Tibial artery (tissue), 4 donors: Measurements from ENCODE around the gene WDR81.

Experiments used
- DNase-seq, 2 donors: peaks; one replicate each; pipeline ENCODE4 v3.0.0-alpha.2; 2019
- H3K27ac ChIP-seq, 2 donors: fragments of 200-600 bp; sonication (generic) in 1 of 2; 1 replicate in 1 of 2; 2 replicates in 1 of 2; pipeline ENCODE4 v1.5.1; 2018 to 2019; ENCODE audit warnings: mild to moderate bottlenecking in 1 of 2
- H3K27me3 ChIP-seq, 2 donors: fragments of 200-600 bp; sonication (generic) in 1 of 2; one replicate each; pipeline versions ENCODE4 v1.5.1 to v1.6.0; 2016 to 2019
- H3K36me3 ChIP-seq, 3 donors: fragments of 200-600 bp; sonication (generic) in 2 of 3; one replicate each; pipeline ENCODE4 v1.5.1; 2016 to 2019; ENCODE audit warnings: mild to moderate bottlenecking in 2 of 3
- H3K4me1 ChIP-seq, 4 donors: fragments of 200-600 bp; sonication (generic) in 2 of 4; 1 replicate in 3 of 4; 2 replicates in 1 of 4; pipeline ENCODE4 v1.5.1; 2016 to 2019
- H3K4me3 ChIP-seq, 2 donors: fragments of 200-600 bp; sonication (generic) in 1 of 2; 1 replicate in 1 of 2; 2 replicates in 1 of 2; pipeline ENCODE4 v1.5.1; 2018 to 2019; ENCODE audit warnings: mild to moderate bottlenecking in 2 of 2
- H3K9me3 ChIP-seq, 3 donors: fragments of 200-600 bp; sonication (generic) in 1 of 3; one replicate each; pipeline ENCODE4 v1.5.1; 2016 to 2019
- CTCF ChIP-seq, 2 experiments: fragments of 200-600 bp in 1 of 2; fragments of 450-650 bp in 1 of 2; IDR thresholded peaks; one replicate each; pipeline ENCODE4 v1.5.1; 2017 to 2019; ENCODE audit warnings: antibody characterized with exemption in 2 of 2, mild to moderate bottlenecking in 1 of 2, moderate library complexity in 1 of 2
- intact Hi-C: fragments of 100-400 bp; cut with DNase I; formaldehyde crosslinking; loops from one replicate; pipeline ENCODE4 v1.15.0; 2023; ENCODE audit warnings: low total_unique reads

Gene WDR81

DNA sequence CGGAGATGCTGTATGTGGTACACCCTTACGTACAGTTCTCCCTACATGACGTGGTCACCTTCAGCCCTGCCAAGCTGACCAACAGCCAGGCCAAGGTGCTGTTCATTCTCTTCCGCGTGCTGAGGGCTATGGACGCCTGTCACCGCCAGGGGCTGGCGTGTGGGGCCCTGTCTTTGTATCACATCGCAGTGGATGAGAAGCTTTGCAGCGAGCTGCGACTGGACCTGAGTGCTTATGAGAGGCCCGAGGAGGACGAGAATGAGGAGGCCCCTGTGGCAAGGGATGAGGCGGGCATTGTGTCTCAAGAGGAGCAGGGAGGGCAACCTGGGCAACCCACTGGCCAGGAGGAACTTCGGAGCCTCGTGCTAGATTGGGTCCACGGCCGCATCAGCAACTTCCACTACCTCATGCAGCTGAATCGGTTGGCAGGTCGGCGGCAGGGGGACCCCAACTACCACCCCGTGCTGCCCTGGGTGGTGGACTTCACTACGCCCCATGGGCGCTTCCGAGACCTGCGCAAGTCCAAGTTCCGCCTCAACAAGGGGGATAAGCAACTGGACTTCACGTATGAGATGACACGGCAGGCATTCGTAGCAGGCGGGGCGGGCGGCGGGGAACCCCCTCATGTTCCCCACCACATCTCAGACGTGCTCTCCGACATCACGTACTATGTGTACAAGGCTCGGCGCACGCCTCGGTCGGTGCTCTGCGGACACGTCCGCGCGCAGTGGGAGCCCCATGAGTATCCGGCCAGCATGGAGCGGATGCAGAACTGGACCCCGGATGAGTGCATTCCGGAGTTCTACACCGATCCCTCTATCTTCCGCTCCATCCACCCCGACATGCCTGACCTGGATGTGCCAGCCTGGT, 1.4 kb downstream of the WDR81 start:
- no peak for TF ChIP-seq CTCF (IDR thresholded peaks at IDR 0.05)
- Histone ChIP-seq H3K27ac (peak overlapping the region in 1 of 2 donors; percentile 86), H3K4me3 (peak overlapping the region; percentile 75 to 85), H3K27me3 (no peaks in the 10 kb centered on the region), H3K4me1 (peaks cover 0 to 43% (median 26%) of the 10 kb centered on the region in 4 donors), H3K9me3 (no peaks in the 10 kb centered on the region), H3K36me3 (peaks cover 11 to 48% (median 42%) of the 10 kb centered on the region in 3 donors)
- no peak for DNase-seq
- intact Hi-C loops, result loop anchor here (2.0 to 10.0 kb wide), 2 partner anchors 55 to 109 kb away; partner anchors contain the start of gene RPA1

DNA sequence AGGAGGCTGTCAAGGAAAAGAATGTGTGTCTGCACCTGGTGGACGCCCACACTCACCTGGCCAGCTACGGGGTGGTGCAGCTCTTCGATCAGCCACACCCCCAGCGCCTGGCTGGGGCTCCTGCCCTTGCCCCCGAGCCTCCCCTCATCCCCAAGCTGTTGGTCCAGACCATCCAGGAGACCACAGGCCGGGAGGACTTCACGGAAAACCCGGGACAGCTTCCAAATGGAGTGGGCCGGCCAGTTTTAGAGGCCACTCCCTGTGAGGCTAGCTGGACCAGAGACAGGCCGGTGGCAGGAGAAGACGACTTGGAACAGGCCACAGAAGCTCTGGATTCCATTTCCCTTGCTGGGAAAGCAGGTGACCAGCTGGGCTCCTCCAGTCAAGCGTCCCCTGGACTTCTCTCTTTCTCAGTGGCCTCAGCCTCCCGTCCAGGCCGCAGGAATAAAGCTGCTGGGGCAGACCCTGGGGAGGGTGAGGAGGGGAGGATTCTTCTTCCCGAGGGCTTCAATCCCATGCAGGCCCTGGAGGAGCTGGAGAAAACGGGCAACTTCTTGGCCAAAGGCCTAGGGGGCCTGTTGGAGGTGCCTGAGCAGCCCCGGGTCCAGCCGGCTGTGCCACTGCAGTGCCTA, 2.2 kb downstream of the WDR81 start:
- Histone ChIP-seq H3K4me3 (no peak overlapping the region), H3K27me3 (no peaks in the 10 kb centered on the region), H3K36me3 (peaks cover 16 to 56% (median 46%) of the 10 kb centered on the region in 3 donors), H3K9me3 (no peaks in the 10 kb centered on the region), H3K27ac (no peak overlapping the region), H3K4me1 (peaks cover 0 to 46% (median 24%) of the 10 kb centered on the region in 4 donors)
- intact Hi-C loops, result loop anchor here (10.0 kb wide), 1 partner anchor 108 kb away; the partner anchor contains the start of gene RPA1
- TF ChIP-seq CTCF (IDR thresholded peaks at IDR 0.05), result no peak
- no peak for DNase-seq

- intact Hi-C loops, result loop anchor here (10.0 kb wide), 1 partner anchor 107 kb away; the partner anchor contains the start of gene RPA1
- TF ChIP-seq CTCF (IDR thresholded peaks at IDR 0.05), result no peak
- H3K4me3 ChIP-seq, result no peak overlapping the region
- H3K27ac ChIP-seq, result no peak overlapping the region
- no peak for DNase-seq
- H3K27me3 ChIP-seq, result no peaks in the 10 kb centered on the region
- H3K36me3 ChIP-seq, result peaks cover 16 to 60% (median 48%) of the 10 kb centered on the region in 3 donors
- peaks cover 0 to 46% (median 24%) of the 10 kb centered on the region in 4 donors for H3K4me1 ChIP-seq
- H3K9me3 ChIP-seq, result no peaks in the 10 kb centered on the region
Observed at GRCh38 chr17:1727258-1727789, 2.8 kb downstream of the WDR81 start.

GRCh38 chr17:1727876-1728630, 3.5 kb downstream of the WDR81 start:
- intact Hi-C loops, result loop anchor here (10.0 kb wide), 1 partner anchor 107 kb away; the partner anchor contains the start of gene RPA1
- H3K4me3 ChIP-seq, result no peak overlapping the region
- no peak for TF ChIP-seq CTCF (IDR thresholded peaks at IDR 0.05)
- H3K27ac ChIP-seq, result no peak overlapping the region
- no peaks in the 10 kb centered on the region for H3K27me3 ChIP-seq
- no peak for DNase-seq
- H3K9me3 ChIP-seq, result no peaks in the 10 kb centered on the region
- peaks cover 16 to 67% (median 55%) of the 10 kb centered on the region in 3 donors for H3K36me3 ChIP-seq
- H3K4me1 ChIP-seq, result peaks cover 0 to 46% (median 24%) of the 10 kb centered on the region in 4 donors

DNA sequence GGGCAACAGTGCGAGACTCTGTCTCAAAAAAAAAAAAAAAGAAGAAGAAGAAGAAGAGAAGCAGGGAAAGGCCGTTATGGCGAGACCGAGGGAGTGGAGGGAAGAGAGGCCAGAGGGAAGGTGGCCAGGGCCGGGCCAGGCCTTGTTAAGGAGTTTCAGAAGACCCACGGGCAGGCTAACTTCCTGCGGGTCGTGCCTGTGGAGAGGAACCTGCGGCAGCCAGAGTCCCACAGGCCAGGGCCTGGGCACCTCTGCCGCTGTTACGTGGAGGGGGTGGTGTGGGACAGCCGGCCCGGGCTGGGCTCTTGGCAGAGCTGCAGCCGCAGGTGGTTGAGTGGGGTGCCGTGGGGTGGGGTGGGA, 5.4 kb downstream of the WDR81 start:
- DNase-seq, result no peak
- Histone ChIP-seq H3K36me3 (peaks cover 27 to 86% (median 72%) of the 10 kb centered on the region in 3 donors), H3K4me3 (peak overlapping the region; percentile 1 to 8), H3K27ac (peak overlapping the region; percentile 62 to 71), H3K27me3 (no peaks in the 10 kb centered on the region), H3K4me1 (peaks cover 0 to 43% (median 18%) of the 10 kb centered on the region in 4 donors), H3K9me3 (no peaks in the 10 kb centered on the region)
- intact Hi-C loops, result loop anchor here (10.0 kb wide), 1 partner anchor 105 kb away; the partner anchor contains the start of gene RPA1
- TF ChIP-seq CTCF (IDR thresholded peaks at IDR 0.05), result no peak
